ENCODE measurements around the gene OR5M11.

Gene OR5M11

GRCh38 chr11:56531856-56532255 lies 11.2 kb downstream of the OR5M11 start:
- Histone ChIP-seq H3F3A (ENCODE audit: insufficient read depth, low read length) (no peaks in the 10 kb centered on the region), H3K36me3 (ENCODE audit: insufficient read depth, low read length) (no peaks in the 10 kb centered on the region), H3K4me3 (ENCODE audit: low read depth, low read length, poor library complexity, severe bottlenecking) (no peak overlapping the region), H3K9me3 (ENCODE audit: low read length) (no peaks in the 10 kb centered on the region), H3K79me2 (ENCODE audit: insufficient read depth, low read length) (no peaks in the 10 kb centered on the region), H3K27me3 (ENCODE audit: insufficient read depth, low read length) (no peaks in the 10 kb centered on the region), H3K27ac (ENCODE audit: low read depth, low read length, poor library complexity, severe bottlenecking) (no peak overlapping the region), H3K4me1 (ENCODE audit: insufficient read depth, low read length, severe bottlenecking) (no peaks in the 10 kb centered on the region), H3K9ac (ENCODE audit: low read length) (no peak overlapping the region), H3K9me2 (ENCODE audit: low read depth, low read length) (no peaks in the 10 kb centered on the region), H3K4me2 (ENCODE audit: low read length) (no peak overlapping the region), H2AFZ (ENCODE audit: low read length) (no peak overlapping the region), H4K20me1 (ENCODE audit: insufficient read depth, low read length) (no peaks in the 10 kb centered on the region)
- no peak for TF ChIP-seq CTCF (IDR thresholded peaks at IDR 0.05; ENCODE audit: low read length)
- TF ChIP-seq EZH2 (IDR thresholded peaks at IDR 0.05; ENCODE audit: borderline replicate concordance, low read length): no peak

DNA sequence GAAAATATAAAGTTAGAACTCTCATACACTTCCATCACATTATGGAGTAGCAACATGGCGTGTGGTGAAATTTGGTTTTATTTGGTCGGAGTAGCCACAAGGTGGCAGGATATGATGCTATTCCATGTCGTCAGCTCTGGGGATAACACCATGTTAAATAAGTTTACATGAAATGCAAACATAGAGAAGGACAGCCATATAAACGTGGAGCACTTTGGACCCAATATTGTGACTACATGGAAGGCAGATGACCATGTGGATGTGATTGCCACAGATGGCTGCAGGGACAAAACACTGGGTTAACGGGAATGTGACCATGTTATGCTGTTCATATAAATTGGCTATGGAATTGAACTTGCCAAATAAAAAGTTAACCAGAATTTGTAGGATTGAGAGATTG lies 21.0 kb downstream of the OR5M11 start:
- H3K36me3 ChIP-seq (ENCODE audit: insufficient read depth, low read length): no peaks in the 10 kb centered on the region

DNA sequence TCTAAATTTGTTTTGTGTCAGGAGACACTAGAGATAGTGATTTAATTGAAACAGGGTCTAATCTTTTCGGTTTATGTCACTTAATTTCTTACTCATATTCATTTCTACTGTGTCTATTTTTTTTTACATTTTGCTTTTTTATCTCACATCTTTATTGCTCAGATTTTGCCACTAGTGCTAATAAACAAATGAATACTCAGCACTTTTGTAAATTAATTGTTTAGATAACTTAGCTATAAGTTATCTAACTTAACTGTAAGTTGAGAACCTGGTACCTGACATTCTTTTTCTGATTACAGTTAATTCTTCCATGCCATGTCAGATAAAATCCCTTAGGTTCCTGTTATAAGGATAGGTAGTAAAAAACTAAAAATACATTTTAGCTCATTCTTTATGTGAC lies 29.8 kb downstream of the OR5M11 start:
- Histone ChIP-seq H3K4me1 (ENCODE audit: insufficient read depth, low read length, severe bottlenecking) (no peaks in the 10 kb centered on the region), H3K9me3 (ENCODE audit: low read length) (no peaks in the 10 kb centered on the region), H2AFZ (ENCODE audit: low read length) (no peak overlapping the region), H3F3A (ENCODE audit: insufficient read depth, low read length) (no peaks in the 10 kb centered on the region), H3K4me2 (ENCODE audit: low read length) (no peak overlapping the region), H3K79me2 (ENCODE audit: insufficient read depth, low read length) (no peaks in the 10 kb centered on the region), H3K27ac (ENCODE audit: low read depth, low read length, poor library complexity, severe bottlenecking) (no peak overlapping the region), H4K20me1 (ENCODE audit: insufficient read depth, low read length) (no peaks in the 10 kb centered on the region), H3K4me3 (ENCODE audit: low read depth, low read length, poor library complexity, severe bottlenecking) (no peak overlapping the region), H3K9me2 (ENCODE audit: low read depth, low read length) (no peaks in the 10 kb centered on the region), H3K27me3 (ENCODE audit: insufficient read depth, low read length) (no peaks in the 10 kb centered on the region), H3K9ac (ENCODE audit: low read length) (no peak overlapping the region), H3K36me3 (ENCODE audit: insufficient read depth, low read length) (no peaks in the 10 kb centered on the region)
- TF ChIP-seq EZH2 (IDR thresholded peaks at IDR 0.05; ENCODE audit: borderline replicate concordance, low read length) (no peak), CTCF (IDR thresholded peaks at IDR 0.05; ENCODE audit: low read length) (no peak)

More for the DNA sequence above, 21.0 kb downstream of the OR5M11 start:
- no peaks in the 10 kb centered on the region for H3K9me3 ChIP-seq (ENCODE audit: low read length)
- H3F3A ChIP-seq (ENCODE audit: insufficient read depth, low read length): no peaks in the 10 kb centered on the region
- no peak overlapping the region for H3K27ac ChIP-seq (ENCODE audit: low read depth, low read length, poor library complexity, severe bottlenecking)
- no peak overlapping the region for H3K4me2 ChIP-seq (ENCODE audit: low read length)
- no peak overlapping the region for H2AFZ ChIP-seq (ENCODE audit: low read length)
- no peaks in the 10 kb centered on the region for H3K4me1 ChIP-seq (ENCODE audit: insufficient read depth, low read length, severe bottlenecking)
- no peak overlapping the region for H3K9ac ChIP-seq (ENCODE audit: low read length)
- H3K4me3 ChIP-seq (ENCODE audit: low read depth, low read length, poor library complexity, severe bottlenecking): no peak overlapping the region
- no peaks in the 10 kb centered on the region for H3K79me2 ChIP-seq (ENCODE audit: insufficient read depth, low read length)
- TF ChIP-seq CTCF (IDR thresholded peaks at IDR 0.05; ENCODE audit: low read length): peak; percentile 23; the same call in 1 of the 2 replicates
- no peak for TF ChIP-seq EZH2 (IDR thresholded peaks at IDR 0.05; ENCODE audit: borderline replicate concordance, low read length)
- no peaks in the 10 kb centered on the region for H4K20me1 ChIP-seq (ENCODE audit: insufficient read depth, low read length)
- no peaks in the 10 kb centered on the region for H3K27me3 ChIP-seq (ENCODE audit: insufficient read depth, low read length)
- no peaks in the 10 kb centered on the region for H3K9me2 ChIP-seq (ENCODE audit: low read depth, low read length)
